ENCODE measurements around the gene B3GALT6.

B3GALT6 gene

DNA sequence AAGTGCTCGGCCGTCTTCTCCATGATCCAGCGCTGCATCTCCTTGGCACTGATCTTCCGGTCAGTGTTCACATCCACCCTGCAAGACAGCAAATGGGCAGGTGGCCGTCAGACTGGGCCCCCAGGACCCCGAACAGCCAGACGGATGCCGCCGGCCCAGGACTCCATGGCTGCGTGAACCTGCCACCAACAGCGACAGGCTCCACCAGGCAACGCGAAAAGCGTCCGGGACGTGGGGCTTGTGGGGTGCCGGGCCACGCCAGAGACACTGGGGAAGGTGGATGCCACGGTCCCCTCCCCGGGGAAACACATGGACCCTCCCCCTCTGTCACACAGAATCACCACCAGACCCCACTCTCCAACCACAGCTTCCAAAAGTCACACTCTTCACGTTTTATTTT is 8.1 kb upstream of the B3GALT6 start:
- TF ChIP-seq, protein P1, sequence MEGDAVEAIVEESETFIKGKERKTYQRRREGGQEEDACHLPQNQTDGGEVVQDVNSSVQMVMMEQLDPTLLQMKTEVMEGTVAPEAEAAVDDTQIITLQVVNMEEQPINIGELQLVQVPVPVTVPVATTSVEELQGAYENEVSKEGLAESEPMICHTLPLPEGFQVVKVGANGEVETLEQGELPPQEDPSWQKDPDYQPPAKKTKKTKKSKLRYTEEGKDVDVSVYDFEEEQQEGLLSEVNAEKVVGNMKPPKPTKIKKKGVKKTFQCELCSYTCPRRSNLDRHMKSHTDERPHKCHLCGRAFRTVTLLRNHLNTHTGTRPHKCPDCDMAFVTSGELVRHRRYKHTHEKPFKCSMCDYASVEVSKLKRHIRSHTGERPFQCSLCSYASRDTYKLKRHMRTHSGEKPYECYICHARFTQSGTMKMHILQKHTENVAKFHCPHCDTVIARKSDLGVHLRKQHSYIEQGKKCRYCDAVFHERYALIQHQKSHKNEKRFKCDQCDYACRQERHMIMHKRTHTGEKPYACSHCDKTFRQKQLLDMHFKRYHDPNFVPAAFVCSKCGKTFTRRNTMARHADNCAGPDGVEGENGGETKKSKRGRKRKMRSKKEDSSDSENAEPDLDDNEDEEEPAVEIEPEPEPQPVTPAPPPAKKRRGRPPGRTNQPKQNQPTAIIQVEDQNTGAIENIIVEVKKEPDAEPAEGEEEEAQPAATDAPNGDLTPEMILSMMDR (IDR thresholded peaks at IDR 0.05; ENCODE audit: low read depth, low read length, missing control alignments): no peak

DNA sequence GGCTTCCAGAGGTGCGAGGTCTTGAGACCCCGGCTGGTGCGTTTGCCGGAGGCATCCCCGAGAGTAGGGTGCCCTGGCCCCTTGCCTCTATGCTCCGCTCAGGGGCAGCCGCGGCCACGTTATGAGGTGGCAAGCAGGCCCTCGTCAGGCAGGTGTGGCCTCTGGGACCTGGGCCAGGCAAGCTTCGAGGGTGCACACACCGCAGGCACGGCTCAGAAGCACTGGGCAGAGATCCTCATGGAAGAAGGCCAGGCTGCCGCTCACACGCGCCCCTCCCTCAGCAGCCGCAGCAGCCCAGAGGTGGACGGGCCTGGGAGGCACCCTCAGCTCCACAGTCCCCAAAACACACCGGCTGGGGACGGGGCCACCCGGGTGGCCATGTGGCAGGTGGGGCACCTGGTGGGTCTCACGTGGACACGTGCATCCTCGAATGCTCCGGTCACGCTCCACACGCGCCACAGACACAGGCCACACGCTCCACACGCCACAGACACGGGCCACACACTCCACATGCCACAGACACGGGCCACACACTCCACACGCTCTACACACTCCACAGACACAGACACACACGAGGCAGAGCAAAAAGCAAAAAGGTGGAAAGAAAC is 6.7 kb upstream of the B3GALT6 start:
- TF ChIP-seq, protein P1 (IDR thresholded peaks at IDR 0.05; ENCODE audit: low read depth, low read length, missing control alignments): no peak
- DNase-seq (ENCODE audit: extremely low read depth, low read depth): no peak
- H3K4me3 ChIP-seq (replicated peaks; ENCODE audit: low read depth, low read length): no peak overlapping the region

More for the DNA sequence above, 8.1 kb upstream of the B3GALT6 start:
- DNase-seq (ENCODE audit: extremely low read depth, low read depth): no peak
- no peak overlapping the region for H3K4me3 ChIP-seq (replicated peaks; ENCODE audit: low read depth, low read length)

DNA sequence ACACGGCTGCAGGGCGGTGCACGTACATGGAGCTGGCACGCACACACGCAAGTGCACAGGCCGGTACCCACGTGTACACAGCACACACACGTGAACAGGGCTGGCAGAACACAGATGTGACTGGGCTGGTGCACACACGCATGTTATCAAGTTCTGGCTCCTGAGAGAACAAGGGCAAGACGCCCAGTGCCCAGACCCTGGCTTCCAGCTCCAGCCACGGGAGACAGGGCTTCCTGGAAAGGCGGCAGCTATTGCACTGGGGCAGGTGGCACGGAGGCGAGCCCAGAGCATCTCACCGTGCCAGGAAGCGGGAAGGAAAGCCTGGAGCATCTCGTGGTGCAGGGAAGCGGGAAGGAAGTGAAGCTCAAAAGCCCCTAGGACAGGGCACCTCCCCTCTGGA is 6.1 kb upstream of the B3GALT6 start:
- no peak for DNase-seq (ENCODE audit: extremely low read depth, low read depth)
- H3K4me3 ChIP-seq (replicated peaks; ENCODE audit: low read depth, low read length): no peak overlapping the region
- TF ChIP-seq, protein P1 (IDR thresholded peaks at IDR 0.05; ENCODE audit: low read depth, low read length, missing control alignments): no peak

DNA sequence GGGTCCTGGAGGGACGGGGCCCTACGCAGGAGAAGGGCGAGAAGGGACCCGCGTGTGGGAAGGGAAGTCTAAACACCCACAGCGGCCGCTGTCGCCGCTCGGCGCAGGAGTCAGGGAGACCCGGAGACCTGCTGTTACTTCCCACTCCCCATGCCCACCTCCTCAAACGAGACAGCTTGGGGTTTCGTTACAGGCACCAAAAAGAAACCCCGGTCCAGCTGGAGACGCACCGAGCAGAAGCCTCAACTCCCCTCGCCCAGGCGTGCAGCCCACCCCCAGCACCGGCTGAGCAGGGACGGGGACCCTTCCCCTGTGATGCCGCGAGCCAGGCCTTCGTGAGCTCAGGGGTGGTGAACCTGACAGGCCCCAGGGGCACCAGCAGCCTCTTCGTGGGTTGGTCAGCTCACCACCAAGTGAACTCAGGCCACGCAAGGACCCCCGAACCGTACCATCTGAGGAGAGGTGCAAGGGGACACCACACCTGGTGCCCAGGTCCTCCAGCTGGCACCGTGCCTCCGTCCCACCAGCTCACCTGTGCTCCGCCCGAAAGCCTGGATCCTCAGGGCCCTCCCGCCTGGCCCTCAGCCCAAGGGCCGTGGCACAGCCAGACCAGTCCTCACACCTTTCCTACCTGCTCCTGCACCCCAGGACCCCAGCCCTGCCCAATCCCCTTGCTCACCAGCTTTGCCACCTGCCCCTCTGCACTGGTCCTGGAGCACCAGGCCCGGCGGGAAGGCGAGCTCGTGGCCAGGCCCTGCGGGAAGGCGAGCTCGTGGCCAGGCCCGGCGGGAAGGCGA is 5.3 kb upstream of the B3GALT6 start:
- TF ChIP-seq, protein P1 (IDR thresholded peaks at IDR 0.05; ENCODE audit: low read depth, low read length, missing control alignments): no peak
- H3K4me3 ChIP-seq (replicated peaks; ENCODE audit: low read depth, low read length): no peak overlapping the region
- no peak for DNase-seq (ENCODE audit: extremely low read depth, low read depth)

DNA sequence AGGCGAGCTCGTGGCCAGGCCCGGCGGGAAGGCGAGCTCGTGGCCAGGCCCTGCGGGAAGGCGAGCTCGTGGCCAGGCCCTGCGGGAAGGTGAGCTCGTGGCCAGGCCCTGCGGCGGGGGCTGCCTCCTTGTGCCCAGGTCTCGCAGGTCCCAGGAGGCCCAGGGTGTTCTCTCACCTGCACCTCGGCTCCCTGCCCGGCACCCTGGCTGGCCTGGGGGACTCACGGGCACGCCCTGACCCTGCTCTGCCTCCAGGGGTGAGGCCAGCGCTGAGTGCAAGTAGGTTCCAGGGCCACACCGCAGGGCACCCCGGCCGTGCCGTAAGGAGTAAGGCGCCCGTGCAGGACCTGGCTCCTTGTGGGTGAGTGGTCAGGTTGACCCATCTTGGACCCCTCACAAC is 4.7 kb upstream of the B3GALT6 start:
- TF ChIP-seq, protein P1 (IDR thresholded peaks at IDR 0.05; ENCODE audit: low read depth, low read length, missing control alignments): no peak
- no peak for DNase-seq (ENCODE audit: extremely low read depth, low read depth)
- H3K4me3 ChIP-seq (replicated peaks; ENCODE audit: low read depth, low read length): no peak overlapping the region

DNA sequence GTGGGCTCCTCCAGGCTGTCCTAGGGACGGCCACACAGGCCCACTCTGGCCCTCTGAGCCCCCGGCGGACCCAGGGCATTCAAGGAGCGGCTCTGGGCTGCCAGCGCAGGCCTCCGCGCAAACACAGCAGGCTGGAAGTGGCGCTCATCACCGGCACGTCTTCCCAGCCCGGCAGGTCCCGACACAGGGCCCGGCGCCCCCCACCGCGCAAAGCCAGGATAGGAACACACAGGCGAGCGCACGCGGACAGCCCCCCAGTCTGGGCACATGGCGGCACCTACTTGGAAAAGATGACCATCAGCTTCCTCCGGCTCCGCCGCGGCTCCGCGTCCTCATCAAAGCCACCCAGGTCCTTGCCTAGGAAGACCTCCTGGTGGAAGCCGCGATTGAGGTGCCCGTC is 3.9 kb upstream of the B3GALT6 start:
- DNase-seq (ENCODE audit: extremely low read depth, low read depth): no peak
- TF ChIP-seq, protein P1 (IDR thresholded peaks at IDR 0.05; ENCODE audit: low read depth, low read length, missing control alignments): no peak
- H3K4me3 ChIP-seq (replicated peaks; ENCODE audit: low read depth, low read length): no peak overlapping the region

All from HFF-Myc (cell line).